Kasumi-1 (cell line): ENCODE results near the gene CBX2.

Source experiments
- DNase-seq, 2 experiments: peaks; one replicate each; lab custom pipeline; 2025; lab: John Stamatoyannopoulos, UW

CBX2 gene

GRCh38 chr17:79812353-79813258 is 34.7 kb downstream of the CBX2 start:
- no peak for DNase-seq

GRCh38 chr17:79813297-79814126 is 35.6 kb downstream of the CBX2 start:
- no peak for DNase-seq

GRCh38 chr17:79814127-79814973 is 36.4 kb downstream of the CBX2 start:
- DNase-seq = no peak

- DNase-seq = no peak
Measured at GRCh38 chr17:79814974-79815835, 37.3 kb downstream of the CBX2 start.

DNA sequence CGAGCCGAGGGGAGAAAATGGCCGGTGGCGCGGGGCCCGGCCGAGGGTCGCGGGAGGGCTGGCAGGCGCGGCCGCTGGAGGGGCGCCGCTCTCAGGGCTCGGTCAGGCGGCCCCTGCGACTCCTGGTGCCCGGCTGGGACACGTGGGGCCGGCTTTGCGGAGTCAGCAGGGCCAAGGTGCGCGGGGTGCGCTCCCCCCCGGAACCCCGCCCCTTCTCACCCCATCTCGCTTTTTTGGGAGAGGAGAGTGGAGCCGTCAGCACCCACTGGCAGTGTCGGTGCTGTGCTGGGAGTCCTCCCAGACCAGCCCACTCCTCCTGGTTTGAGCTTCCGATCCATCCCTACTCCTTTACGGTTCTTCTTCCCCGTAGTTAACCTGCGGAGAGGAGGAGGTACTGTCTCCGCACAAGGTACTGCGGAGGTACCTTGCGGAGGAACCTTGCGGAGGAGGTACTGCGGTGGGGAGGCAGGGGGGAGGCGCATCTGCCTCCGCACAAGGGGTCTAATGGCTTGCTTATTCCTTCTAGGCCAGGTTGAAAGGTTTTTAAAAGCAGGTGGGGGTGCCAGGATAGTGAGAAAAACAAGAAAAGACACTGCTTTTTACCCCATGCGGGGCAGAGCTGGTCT is 38.0 kb downstream of the CBX2 start:
- no peak for DNase-seq

GRCh38 chr17:79818026-79818758 is 40.2 kb downstream of the CBX2 start:
- DNase-seq = no peak

DNA sequence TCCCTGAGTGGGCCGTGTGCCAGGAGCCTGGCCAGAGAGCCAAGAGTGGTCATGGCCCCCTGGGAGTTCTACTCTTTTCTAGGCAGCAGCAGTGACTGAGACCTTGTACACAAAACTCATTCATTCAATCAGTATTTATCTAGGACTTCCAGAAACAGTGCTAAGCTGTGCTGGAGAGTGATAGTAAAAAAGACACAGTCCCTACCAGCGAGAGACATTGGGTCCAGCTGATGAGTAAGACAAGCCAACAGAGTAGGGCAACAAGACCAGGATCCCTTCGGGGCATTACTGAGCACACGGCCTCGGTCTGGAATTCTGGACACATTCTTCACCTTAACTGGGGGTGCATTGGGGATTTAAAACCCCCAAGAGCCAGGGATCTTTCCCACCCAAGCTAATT is 41.1 kb downstream of the CBX2 start:
- no peak for DNase-seq

DNA sequence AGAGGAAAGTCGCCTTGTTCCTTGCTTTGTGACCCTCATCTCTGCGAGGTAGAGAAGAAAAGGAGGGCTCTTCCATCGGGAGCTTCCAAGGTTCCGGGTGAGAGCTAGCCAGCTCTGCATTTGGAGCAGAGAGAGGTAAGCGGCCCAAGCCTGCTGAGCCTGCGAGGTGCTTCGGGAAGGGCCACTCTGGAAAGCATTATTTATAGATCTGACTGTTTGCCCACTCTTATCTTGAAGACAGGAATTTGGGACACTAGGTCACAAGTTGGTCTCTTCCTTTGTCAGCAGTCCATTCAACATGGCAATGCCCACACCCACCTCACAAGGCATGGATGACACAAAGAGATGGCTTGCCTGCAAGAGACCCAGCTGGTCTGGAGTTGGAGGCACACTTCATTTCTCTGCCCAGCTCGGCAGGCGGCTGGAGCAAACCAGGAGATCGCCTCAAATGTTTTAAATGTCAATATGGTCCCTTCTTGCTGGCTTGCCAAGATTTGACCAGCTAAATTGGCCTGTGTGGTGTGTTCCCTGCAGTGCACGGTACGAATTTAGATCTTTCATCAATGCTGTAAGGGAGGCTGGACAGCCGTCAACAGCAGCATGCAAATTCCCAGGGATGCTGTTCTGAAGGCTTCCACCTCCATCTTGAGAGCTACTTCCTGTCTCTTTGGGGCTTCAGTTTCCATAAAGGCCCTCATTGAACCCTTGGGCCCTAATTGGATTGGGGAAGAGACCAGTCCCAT is 41.8 kb downstream of the CBX2 start:
- no peak for DNase-seq

DNA sequence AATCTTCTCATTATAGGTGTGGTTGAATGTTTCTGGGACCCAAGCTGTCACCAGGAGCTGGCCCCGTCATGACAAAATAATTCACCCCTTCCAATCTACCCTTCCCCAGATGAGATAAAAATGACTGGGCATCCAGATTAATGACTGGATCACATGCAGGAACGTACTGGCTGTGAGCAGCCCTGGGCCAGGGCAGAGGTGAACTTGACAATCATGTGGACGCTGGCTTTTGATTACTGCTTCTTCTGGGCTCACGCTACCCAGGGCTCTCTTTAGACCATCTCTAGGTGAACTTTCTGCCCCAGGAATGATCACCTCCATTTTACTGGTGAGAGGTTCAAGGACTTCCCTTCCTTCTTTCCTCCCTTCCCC is 43.0 kb downstream of the CBX2 start:
- no peak for DNase-seq

DNA sequence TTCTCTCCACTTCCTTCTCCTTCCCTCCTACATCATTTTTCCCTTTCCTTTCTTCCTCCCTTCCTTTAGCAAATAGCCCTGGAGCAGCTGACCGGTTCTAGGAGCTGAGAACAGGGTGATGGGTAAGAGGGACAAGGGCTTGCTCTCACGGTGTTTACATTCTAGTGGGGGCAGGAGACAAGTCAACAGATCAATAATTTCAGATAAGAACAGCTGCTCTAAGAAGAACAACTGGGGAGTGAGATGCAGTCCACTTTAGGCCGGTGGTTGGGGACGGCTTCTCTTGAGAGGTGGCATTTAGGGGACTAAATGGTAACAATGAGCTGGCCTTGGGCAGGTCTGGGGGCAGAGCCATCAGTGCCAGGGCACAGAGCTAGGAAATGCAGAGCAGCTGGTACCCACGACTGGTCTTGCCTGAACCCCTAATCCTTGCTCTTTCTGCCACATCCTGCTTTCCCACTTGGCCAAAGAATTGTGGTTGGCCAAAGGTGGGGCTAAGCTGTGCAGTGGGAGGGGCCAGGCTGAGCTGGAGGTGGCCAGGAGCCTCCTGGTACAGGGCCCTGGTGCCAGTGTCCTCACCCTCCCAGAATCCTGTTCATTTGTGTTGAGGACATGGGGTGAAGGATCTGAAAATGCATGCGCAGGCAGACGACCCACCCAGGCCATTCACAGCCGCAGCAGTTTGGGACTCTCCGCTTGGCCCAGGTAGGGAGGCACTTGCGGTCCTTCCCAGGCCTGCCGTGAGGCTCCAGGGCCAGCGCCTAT is 43.6 kb downstream of the CBX2 start:
- DNase-seq = no peak

DNA sequence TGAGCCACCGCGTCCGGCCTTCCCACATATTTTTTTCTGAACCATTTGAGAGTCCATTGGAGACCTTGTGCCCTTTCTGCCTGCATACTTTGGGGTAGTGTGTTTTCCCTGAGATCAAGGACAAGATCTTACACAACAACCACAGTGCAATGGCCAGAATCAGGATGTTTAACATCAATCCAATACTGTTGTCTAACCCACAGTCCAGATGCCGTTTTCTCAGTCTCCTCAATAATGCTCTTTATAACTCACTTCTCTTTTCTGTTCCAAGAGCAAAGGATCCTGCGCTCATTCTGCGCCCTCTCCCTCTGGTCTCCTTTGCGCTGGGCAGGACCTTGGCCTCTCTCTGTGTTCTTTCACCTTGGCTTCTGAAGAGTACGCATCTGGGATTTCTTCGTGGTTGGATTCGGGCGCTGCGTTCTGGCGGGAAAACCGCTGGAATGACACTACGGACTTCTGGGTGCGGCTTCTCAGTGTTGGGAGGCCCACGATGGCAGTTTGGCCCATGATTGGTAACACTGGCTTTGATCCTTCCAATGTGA is 44.7 kb downstream of the CBX2 start:
- DNase-seq = no peak

DNA sequence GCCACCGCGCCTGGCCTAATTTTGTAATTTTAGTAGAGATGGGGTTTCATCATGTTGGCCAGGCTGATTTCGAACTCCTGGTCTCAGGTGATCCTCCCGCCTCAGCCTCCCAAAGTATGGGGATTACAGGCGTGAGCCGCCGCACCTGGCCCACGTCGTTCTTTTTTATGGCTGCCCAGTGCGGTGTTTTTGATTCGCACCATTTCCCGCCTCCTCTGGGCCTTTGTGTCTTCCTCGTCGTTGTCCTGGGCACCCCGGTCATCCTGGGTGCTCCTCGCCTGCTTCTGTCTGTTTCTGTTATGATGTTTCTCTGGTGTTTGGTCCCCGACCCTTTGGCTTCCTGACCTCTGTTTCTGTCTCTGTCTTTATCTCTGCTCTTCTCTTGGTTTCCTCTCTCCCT is 46.3 kb downstream of the CBX2 start:
- DNase-seq = no peak

GRCh38 chr17:79824893-79825579 is 47.1 kb downstream of the CBX2 start:
- no peak for DNase-seq

DNA sequence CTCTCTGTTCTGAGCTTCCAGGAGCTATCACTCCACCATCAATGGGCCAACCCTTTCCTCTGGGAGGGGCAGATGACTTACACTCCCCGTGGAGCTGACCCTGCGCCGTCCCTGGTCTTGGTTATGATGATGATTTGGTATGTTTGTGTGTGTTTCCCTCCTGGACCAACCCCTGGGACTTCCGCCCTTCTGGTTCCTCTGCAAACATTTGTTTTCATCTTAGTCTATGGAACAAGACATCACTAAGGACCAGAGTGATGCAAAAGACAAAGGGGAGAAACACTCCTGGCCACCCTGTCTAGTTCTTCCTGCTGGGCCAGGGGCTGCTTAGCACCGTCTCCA is 47.6 kb downstream of the CBX2 start:
- DNase-seq = no peak

- DNase-seq = peak; percentile 97 to 98
Measured at GRCh38 chr17:79826204-79826680, 48.3 kb downstream of the CBX2 start.

DNA sequence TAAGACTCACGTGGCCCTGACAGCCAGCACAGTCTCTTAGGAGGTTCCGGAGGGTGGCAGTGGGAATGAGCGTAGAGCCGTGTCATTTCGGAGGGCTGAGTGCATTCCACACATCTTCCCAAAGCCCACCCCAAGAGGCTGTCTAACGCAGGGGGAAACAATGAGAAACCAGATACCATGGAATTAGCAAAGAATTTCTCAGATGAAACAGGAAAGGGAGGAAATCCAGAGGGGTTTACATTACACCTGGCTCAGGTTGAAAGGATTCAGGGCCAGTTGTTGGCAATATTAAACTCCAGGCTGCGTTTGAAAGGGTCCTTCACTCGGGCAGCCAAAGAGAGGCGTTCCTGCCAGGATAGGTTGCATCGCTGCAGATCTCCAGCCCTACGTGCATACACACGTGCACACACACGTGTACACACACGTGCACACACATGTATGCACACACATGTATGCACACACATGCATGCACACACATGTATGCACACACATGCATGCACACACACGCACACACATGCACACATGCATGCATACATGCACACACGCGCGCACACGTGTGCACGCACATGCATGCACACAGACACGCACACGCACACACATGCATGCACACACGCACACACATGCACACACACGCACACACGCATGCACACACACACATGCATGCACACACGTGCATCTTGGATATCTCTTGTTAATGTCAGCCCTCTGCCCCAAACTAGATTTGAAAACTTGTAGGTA is 49.1 kb downstream of the CBX2 start:
- DNase-seq = no peak

GRCh38 chr17:79829004-79829403 is 51.1 kb downstream of the CBX2 start:
- peak; percentile 40 to 42 for DNase-seq
